Upper lobe of left lung (tissue), 6 donors: ENCODE data around the gene PHKB. TPM values are rescaled to one million over a fixed set of nuclear protein-coding genes. Genes with fewer than 3 reads are reported as not detected.
A peak's percentile ranks its signal among the peaks of the same experiment; 100 is the strongest.

Experiments
- ATAC-seq, 2 donors: fragments of 200-7000 bp; cut with Tn5 transposase; one replicate each; pipeline ENCODE4 v1.9.1; 2022; ENCODE audit warnings: mild to moderate bottlenecking in 2 of 2, moderate library complexity in 2 of 2; ENCODE audit not compliant: low FRiP score in 2 of 2
- DNase-seq, 2 donors: peaks; one replicate each; pipeline ENCODE4 v3.0.0-alpha.2; 2019 to 2020
- H3K27ac ChIP-seq, 4 donors: fragments of 200-600 bp; sonication (generic); one replicate each; pipeline ENCODE4 v1.5.1; 2016 to 2019
- H3K27me3 ChIP-seq, 4 donors: fragments of 200-600 bp; sonication (generic); one replicate each; pipeline ENCODE4 v1.5.1; 2017 to 2019
- H3K36me3 ChIP-seq, 4 donors: fragments of 200-600 bp; sonication (generic); one replicate each; pipeline ENCODE4 v1.5.1; 2016 to 2019
- H3K4me1 ChIP-seq, 4 donors: fragments of 200-600 bp; sonication (generic); one replicate each; pipeline ENCODE4 v1.5.1; 2018 to 2019
- H3K4me3 ChIP-seq, 4 donors: fragments of 200-600 bp; sonication (generic); one replicate each; pipeline ENCODE4 v1.5.1; 2017 to 2019; ENCODE audit warnings: mild to moderate bottlenecking in 2 of 4, moderate library complexity in 1 of 4
- H3K9me3 ChIP-seq, 4 donors: fragments of 200-600 bp; sonication (generic); one replicate each; pipeline ENCODE4 v1.5.1; 2018 to 2019
- CTCF ChIP-seq, 6 experiments: fragments of 450-650 bp in 4 of 6; fragments of 200-600 bp in 2 of 6; sonication (generic) in 2 of 6; IDR thresholded peaks; one replicate each; pipeline ENCODE4 v1.5.1; 2016 to 2019; ENCODE audit warnings: antibody characterized with exemption in 6 of 6
- EP300 ChIP-seq, 4 donors: sonication (generic); formaldehyde crosslinking; IDR thresholded peaks; one replicate each; pipeline ENCODE4 v1.5.1; 2017; ENCODE audit warnings: antibody characterized with exemption in 4 of 4, control low read depth in 2 of 4
- POLR2A ChIP-seq, 4 donors: fragments of 450-650 bp; IDR thresholded peaks; one replicate each; pipeline ENCODE4 v1.5.1; 2016 to 2017; ENCODE audit warnings: antibody characterized with exemption in 4 of 4, mild to moderate bottlenecking in 2 of 4
- POLR2AphosphoS5 ChIP-seq, 2 donors: sonication (generic); formaldehyde crosslinking; IDR thresholded peaks; one replicate each; pipeline ENCODE4 v1.5.1; 2017; ENCODE audit warnings: antibody characterized with exemption in 2 of 2
- WGBS, 2 donors: methylation state at CpG; one replicate each; pipeline ENCODE4 v1.1.5; 2017 to 2018; 5-methylcytosine and 5-hydroxymethylcytosine counted together
- total RNA-seq, 6 donors: library from RNA; depleted of rRNA in 4 of 6; stranded (reverse); fragments of >200 nt in 4 of 6; gene quantifications; one replicate each; pipeline versions ENCODE4 v1.1.0 to v1.2.1, GENCODE V29; 2016 to 2021
- donor health status: DM: no; HTN: no; CAD: no; lungs with moderate emphysema.
- donor health status: DM: no; HTN: yes; CAD: no; lungs with severe emphysema.

PHKB gene
- total RNA-seq, 6 donors from 2014 or later: 63.0 to 135 (median 78.5) TPM

GRCh38 chr16:47727131-47727530, 266.0 kb downstream of the PHKB start:
- 82 to 96% methylated on average over 6 of the region's 6 CpGs for WGBS, 2 donors
- H3K27me3 ChIP-seq: no peaks in the 10 kb centered on the region
- ATAC-seq (no peak), DNase-seq (no peak)
- H3K36me3 ChIP-seq: no peaks in the 10 kb centered on the region
- H3K9me3 ChIP-seq: no peaks in the 10 kb centered on the region
- no peak for TF ChIP-seq CTCF (IDR thresholded peaks at IDR 0.05)
- TF ChIP-seq POLR2AphosphoS5 (IDR thresholded peaks at IDR 0.05): no peak
- no peak for TF ChIP-seq POLR2A (IDR thresholded peaks at IDR 0.05)
- no peak for TF ChIP-seq EP300 (IDR thresholded peaks at IDR 0.05)
- no peak overlapping the region for H3K27ac ChIP-seq
- no peaks in the 10 kb centered on the region for H3K4me1 ChIP-seq
- no peak overlapping the region for H3K4me3 ChIP-seq

GRCh38 chr16:47728205-47728604, 267.1 kb downstream of the PHKB start:
- H3K4me1 ChIP-seq: no peaks in the 10 kb centered on the region
- no peak for TF ChIP-seq EP300 (IDR thresholded peaks at IDR 0.05)
- no peak for TF ChIP-seq POLR2AphosphoS5 (IDR thresholded peaks at IDR 0.05)
- TF ChIP-seq CTCF (IDR thresholded peaks at IDR 0.05): no peak
- no peak for TF ChIP-seq POLR2A (IDR thresholded peaks at IDR 0.05)
- no peak overlapping the region for H3K27ac ChIP-seq
- H3K36me3 ChIP-seq: no peaks in the 10 kb centered on the region
- ATAC-seq: no peak
- no peaks in the 10 kb centered on the region for H3K27me3 ChIP-seq
- no peak overlapping the region for H3K4me3 ChIP-seq
- no peak for DNase-seq
- no peaks in the 10 kb centered on the region for H3K9me3 ChIP-seq
- 45 to 49% methylated on average over 3 of the region's 3 CpGs for WGBS, 2 donors

- no peaks in the 10 kb centered on the region for H3K9me3 ChIP-seq
- no peak overlapping the region for H3K27ac ChIP-seq
- H3K4me1 ChIP-seq: peaks cover 0 to under 1% (median 0%) of the 10 kb centered on the region in 4 donors
- DNase-seq (peak in 1 of 2 donors; percentile 65), ATAC-seq (no peak)
- no peaks in the 10 kb centered on the region for H3K27me3 ChIP-seq
- 91 to 96% methylated on average over 12 of the region's 12 CpGs for WGBS, 2 donors
- no peak for TF ChIP-seq POLR2AphosphoS5 (IDR thresholded peaks at IDR 0.05)
- no peak for TF ChIP-seq EP300 (IDR thresholded peaks at IDR 0.05)
- no peak for TF ChIP-seq CTCF (IDR thresholded peaks at IDR 0.05)
- no peak for TF ChIP-seq POLR2A (IDR thresholded peaks at IDR 0.05)
- no peak overlapping the region for H3K4me3 ChIP-seq
- H3K36me3 ChIP-seq: no peaks in the 10 kb centered on the region
These were observed 268.6 kb downstream of the PHKB start for GRCh38 chr16:47729701-47730100.

- TF ChIP-seq CTCF (IDR thresholded peaks at IDR 0.05): no peak
- no peak for TF ChIP-seq EP300 (IDR thresholded peaks at IDR 0.05)
- no peak for TF ChIP-seq POLR2A (IDR thresholded peaks at IDR 0.05)
- no peak for TF ChIP-seq POLR2AphosphoS5 (IDR thresholded peaks at IDR 0.05)
- Histone ChIP-seq H3K27me3 (no peaks in the 10 kb centered on the region), H3K9me3 (no peaks in the 10 kb centered on the region), H3K4me1 (peaks cover 0 to 10% (median 8%) of the 10 kb centered on the region in 4 donors), H3K27ac (no peak overlapping the region), H3K4me3 (no peak overlapping the region), H3K36me3 (no peaks in the 10 kb centered on the region)
- DNase-seq: no peak
- 50 to 73% methylated on average over 2 of the region's 2 CpGs for WGBS, 2 donors
- no peak for ATAC-seq
These were observed 270.1 kb downstream of the PHKB start for GRCh38 chr16:47731252-47731651.

GRCh38 chr16:47732122-47732521, 271.0 kb downstream of the PHKB start:
- no peaks in the 10 kb centered on the region for H3K9me3 ChIP-seq
- no peaks in the 10 kb centered on the region for H3K27me3 ChIP-seq
- WGBS, 2 donors: 85 to 93% methylated on average over 3 of the region's 3 CpGs
- peaks cover 0 to 10% (median 8%) of the 10 kb centered on the region in 4 donors for H3K4me1 ChIP-seq
- ATAC-seq: no peak
- no peak overlapping the region for H3K27ac ChIP-seq
- H3K4me3 ChIP-seq: no peak overlapping the region
- no peak for TF ChIP-seq EP300 (IDR thresholded peaks at IDR 0.05)
- TF ChIP-seq POLR2A (IDR thresholded peaks at IDR 0.05): no peak
- no peak for TF ChIP-seq CTCF (IDR thresholded peaks at IDR 0.05)
- TF ChIP-seq POLR2AphosphoS5 (IDR thresholded peaks at IDR 0.05): no peak
- H3K36me3 ChIP-seq: no peaks in the 10 kb centered on the region
- DNase-seq: no peak
